ENCODE measurements around the gene TACO1. TPM values are rescaled to one million over a fixed set of nuclear protein-coding genes. Genes with fewer than 3 reads are reported as not detected.

Gene TACO1
- polyA plus RNA-seq, 1 donor (not counting 4 experiments of a cell fraction or from before 2014, with no cell fraction given): 23.5 TPM

- Histone ChIP-seq H3K9me1 (ENCODE audit: control insufficient read depth, extremely low read depth, insufficient read depth, low read length) (no peaks in the 10 kb centered on the region), H3K36me3 (ENCODE audit: control insufficient read depth in 2 of 2, extremely low read depth in 1 of 2, insufficient read depth in 2 of 2, low read length in 2 of 2) (peaks cover 25 to 27% of the 10 kb centered on the region in 2 experiments), H3K27me3 (ENCODE audit: control insufficient read depth, extremely low read depth, insufficient read depth, low read length) (no peaks in the 10 kb centered on the region), H3K4me2 (ENCODE audit: control insufficient read depth, extremely low read depth, insufficient read depth, low read depth, low read length) (no peak overlapping the region), H3K27ac (ENCODE audit: control insufficient read depth, insufficient read depth, low read length) (no peak overlapping the region), H3K9me3 (ENCODE audit: control insufficient read depth, low read depth, low read length) (no peaks in the 10 kb centered on the region), H3K79me2 (ENCODE audit: control insufficient read depth, insufficient read depth, low read length) (no peaks in the 10 kb centered on the region), H2AFZ (ENCODE audit: control insufficient read depth, low read length) (no peak overlapping the region), H3K9ac (ENCODE audit: control insufficient read depth, extremely low read depth, insufficient read depth, low read length) (no peak overlapping the region), H4K20me1 (ENCODE audit: control insufficient read depth, extremely low read depth, insufficient read depth, low read length) (no peaks in the 10 kb centered on the region), H3K4me3 (ENCODE audit: control insufficient read depth in 2 of 3, extremely low read depth in 1 of 3, insufficient read depth in 2 of 3, low read depth in 1 of 3, low read length in 3 of 3) (no peak overlapping the region), H3K4me1 (ENCODE audit: control insufficient read depth, extremely low read depth, insufficient read depth, low read length) (no peaks in the 10 kb centered on the region)
- dilution Hi-C loops (cut with MboI; ENCODE audit: extremely low pct_ligation_motif_present, low sequenced_read_pairs): no loop called here
- FAIRE-seq: no peak
- TF ChIP-seq, protein P1, sequence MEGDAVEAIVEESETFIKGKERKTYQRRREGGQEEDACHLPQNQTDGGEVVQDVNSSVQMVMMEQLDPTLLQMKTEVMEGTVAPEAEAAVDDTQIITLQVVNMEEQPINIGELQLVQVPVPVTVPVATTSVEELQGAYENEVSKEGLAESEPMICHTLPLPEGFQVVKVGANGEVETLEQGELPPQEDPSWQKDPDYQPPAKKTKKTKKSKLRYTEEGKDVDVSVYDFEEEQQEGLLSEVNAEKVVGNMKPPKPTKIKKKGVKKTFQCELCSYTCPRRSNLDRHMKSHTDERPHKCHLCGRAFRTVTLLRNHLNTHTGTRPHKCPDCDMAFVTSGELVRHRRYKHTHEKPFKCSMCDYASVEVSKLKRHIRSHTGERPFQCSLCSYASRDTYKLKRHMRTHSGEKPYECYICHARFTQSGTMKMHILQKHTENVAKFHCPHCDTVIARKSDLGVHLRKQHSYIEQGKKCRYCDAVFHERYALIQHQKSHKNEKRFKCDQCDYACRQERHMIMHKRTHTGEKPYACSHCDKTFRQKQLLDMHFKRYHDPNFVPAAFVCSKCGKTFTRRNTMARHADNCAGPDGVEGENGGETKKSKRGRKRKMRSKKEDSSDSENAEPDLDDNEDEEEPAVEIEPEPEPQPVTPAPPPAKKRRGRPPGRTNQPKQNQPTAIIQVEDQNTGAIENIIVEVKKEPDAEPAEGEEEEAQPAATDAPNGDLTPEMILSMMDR (optimal IDR thresholded peaks at IDR 0.05 in 1 of 3, IDR thresholded peaks at IDR 0.05 in 1 of 3, conservative IDR thresholded peaks at IDR 0.05 in 1 of 3; ENCODE audit: extremely low read depth in 1 of 3, insufficient read depth in 2 of 3, low read length in 3 of 3): no peak
- TF ChIP-seq EZH2 (IDR thresholded peaks at IDR 0.05; ENCODE audit: low read length): no peak
- no peak for DNase-seq (ENCODE audit: low read depth, low spot score)
Observed at GRCh38 chr17:63592797-63593196, 7.9 kb upstream of the TACO1 start.

GRCh38 chr17:63595132-63595531 lies 5.6 kb upstream of the TACO1 start:
- Histone ChIP-seq H3K79me2 (ENCODE audit: control insufficient read depth, insufficient read depth, low read length) (no peaks in the 10 kb centered on the region), H3K36me3 (ENCODE audit: control insufficient read depth in 2 of 2, extremely low read depth in 1 of 2, insufficient read depth in 2 of 2, low read length in 2 of 2) (peaks cover 12 to 17% of the 10 kb centered on the region in 2 experiments), H2AFZ (ENCODE audit: control insufficient read depth, low read length) (no peak overlapping the region), H3K27ac (ENCODE audit: control insufficient read depth, insufficient read depth, low read length) (no peak overlapping the region), H3K9me1 (ENCODE audit: control insufficient read depth, extremely low read depth, insufficient read depth, low read length) (no peaks in the 10 kb centered on the region), H3K9ac (ENCODE audit: control insufficient read depth, extremely low read depth, insufficient read depth, low read length) (no peak overlapping the region), H3K4me2 (ENCODE audit: control insufficient read depth, extremely low read depth, insufficient read depth, low read depth, low read length) (no peak overlapping the region), H3K4me3 (ENCODE audit: control insufficient read depth in 2 of 3, extremely low read depth in 1 of 3, insufficient read depth in 2 of 3, low read depth in 1 of 3, low read length in 3 of 3) (no peak overlapping the region), H3K27me3 (ENCODE audit: control insufficient read depth, extremely low read depth, insufficient read depth, low read length) (no peaks in the 10 kb centered on the region), H3K9me3 (ENCODE audit: control insufficient read depth, low read depth, low read length) (no peaks in the 10 kb centered on the region), H3K4me1 (ENCODE audit: control insufficient read depth, extremely low read depth, insufficient read depth, low read length) (peaks cover 2% of the 10 kb centered on the region), H4K20me1 (ENCODE audit: control insufficient read depth, extremely low read depth, insufficient read depth, low read length) (no peaks in the 10 kb centered on the region)
- dilution Hi-C loops (cut with MboI; ENCODE audit: extremely low pct_ligation_motif_present, low sequenced_read_pairs): no loop called here
- DNase-seq (ENCODE audit: low read depth, low spot score) (no peak), FAIRE-seq (no peak)
- TF ChIP-seq, protein P1 (optimal IDR thresholded peaks at IDR 0.05 in 1 of 3, IDR thresholded peaks at IDR 0.05 in 1 of 3, conservative IDR thresholded peaks at IDR 0.05 in 1 of 3; ENCODE audit: extremely low read depth in 1 of 3, insufficient read depth in 2 of 3, low read length in 3 of 3): no peak
- TF ChIP-seq EZH2 (IDR thresholded peaks at IDR 0.05; ENCODE audit: low read length): no peak

Data from keratinocyte (primary cell).